Measurements from ENCODE around the gene POU2AF3. TPM values are rescaled to one million over a fixed set of nuclear protein-coding genes. Genes with fewer than 3 reads are reported as not detected.

POU2AF3 gene
- total RNA-seq, 1 experiment from 2014 or later, result not detected

DNA sequence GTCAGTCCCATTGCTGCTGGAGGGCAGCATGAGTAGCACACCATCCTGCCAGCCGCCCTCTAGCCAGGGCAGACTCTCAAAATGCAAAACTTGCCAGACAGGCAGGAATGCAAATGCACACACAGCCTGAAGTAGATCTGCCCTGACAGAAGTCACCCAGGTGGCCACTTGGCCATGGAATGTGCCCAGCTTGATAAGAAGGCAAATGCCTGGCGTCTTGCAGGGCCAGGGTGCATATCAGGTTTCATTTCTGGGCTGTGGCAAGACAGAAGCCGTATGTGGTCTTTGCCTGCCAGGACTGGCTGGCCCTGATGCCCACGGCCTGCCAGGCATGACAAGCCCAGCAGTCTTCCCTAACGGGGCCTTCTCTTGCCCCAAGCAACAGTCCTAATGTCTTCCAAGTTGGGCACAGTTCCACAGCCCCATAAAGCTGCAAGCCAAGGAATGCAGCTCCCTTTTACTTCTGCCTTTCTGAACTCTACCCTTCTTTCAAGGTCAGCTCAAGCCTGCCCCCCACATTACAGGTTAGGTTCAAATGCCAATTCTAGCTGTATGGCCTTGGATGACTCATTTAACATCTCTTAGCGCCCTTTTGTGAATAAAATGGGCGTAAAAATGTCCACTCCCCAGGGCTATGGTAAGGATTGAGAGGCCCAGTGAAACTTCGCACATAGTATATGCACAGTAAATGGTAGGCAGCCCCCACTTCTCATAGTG lies 29.7 kb downstream of the POU2AF3 start:
- no TSS peak for BruUV-seq (replicated peaks)
- CTCF ChIA-PET, result interaction anchor here (1.9 kb wide), 1 partner anchor 100 kb away, joined by 6 read pairs; no protein-coding TSS in a partner anchor
- no peak for DNase-seq (ENCODE audit: unreplicated experiment)
- intact Hi-C loops (cut with micrococcal nuclease), result no loop called here
- POLR2A ChIA-PET, result interaction anchor here (0.9 to 1.9 kb wide), 3 partner anchors 9 to 24 kb away, joined by 3 to 5 read pairs (median 3); no protein-coding TSS in a partner anchor
- TF ChIP-seq, protein P1, sequence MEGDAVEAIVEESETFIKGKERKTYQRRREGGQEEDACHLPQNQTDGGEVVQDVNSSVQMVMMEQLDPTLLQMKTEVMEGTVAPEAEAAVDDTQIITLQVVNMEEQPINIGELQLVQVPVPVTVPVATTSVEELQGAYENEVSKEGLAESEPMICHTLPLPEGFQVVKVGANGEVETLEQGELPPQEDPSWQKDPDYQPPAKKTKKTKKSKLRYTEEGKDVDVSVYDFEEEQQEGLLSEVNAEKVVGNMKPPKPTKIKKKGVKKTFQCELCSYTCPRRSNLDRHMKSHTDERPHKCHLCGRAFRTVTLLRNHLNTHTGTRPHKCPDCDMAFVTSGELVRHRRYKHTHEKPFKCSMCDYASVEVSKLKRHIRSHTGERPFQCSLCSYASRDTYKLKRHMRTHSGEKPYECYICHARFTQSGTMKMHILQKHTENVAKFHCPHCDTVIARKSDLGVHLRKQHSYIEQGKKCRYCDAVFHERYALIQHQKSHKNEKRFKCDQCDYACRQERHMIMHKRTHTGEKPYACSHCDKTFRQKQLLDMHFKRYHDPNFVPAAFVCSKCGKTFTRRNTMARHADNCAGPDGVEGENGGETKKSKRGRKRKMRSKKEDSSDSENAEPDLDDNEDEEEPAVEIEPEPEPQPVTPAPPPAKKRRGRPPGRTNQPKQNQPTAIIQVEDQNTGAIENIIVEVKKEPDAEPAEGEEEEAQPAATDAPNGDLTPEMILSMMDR (IDR thresholded peaks at IDR 0.05; ENCODE audit: unreplicated experiment), result no peak
- no peak overlapping the region for H3K4me3 Mint-ChIP-seq (ENCODE audit: unreplicated experiment)
- no peaks in the 10 kb centered on the region for H3K9me3 Mint-ChIP-seq (ENCODE audit: unreplicated experiment)
- H3K27ac Mint-ChIP-seq (ENCODE audit: low read depth, unreplicated experiment), result no peak overlapping the region
- H3K27me3 Mint-ChIP-seq (ENCODE audit: insufficient read depth, unreplicated experiment), result peaks cover 22% of the 10 kb centered on the region
- no peaks in the 10 kb centered on the region for H3K36me3 Mint-ChIP-seq (ENCODE audit: insufficient read depth, unreplicated experiment)
- H3K4me1 Mint-ChIP-seq (ENCODE audit: insufficient read depth, unreplicated experiment), result no peaks in the 10 kb centered on the region

DNA sequence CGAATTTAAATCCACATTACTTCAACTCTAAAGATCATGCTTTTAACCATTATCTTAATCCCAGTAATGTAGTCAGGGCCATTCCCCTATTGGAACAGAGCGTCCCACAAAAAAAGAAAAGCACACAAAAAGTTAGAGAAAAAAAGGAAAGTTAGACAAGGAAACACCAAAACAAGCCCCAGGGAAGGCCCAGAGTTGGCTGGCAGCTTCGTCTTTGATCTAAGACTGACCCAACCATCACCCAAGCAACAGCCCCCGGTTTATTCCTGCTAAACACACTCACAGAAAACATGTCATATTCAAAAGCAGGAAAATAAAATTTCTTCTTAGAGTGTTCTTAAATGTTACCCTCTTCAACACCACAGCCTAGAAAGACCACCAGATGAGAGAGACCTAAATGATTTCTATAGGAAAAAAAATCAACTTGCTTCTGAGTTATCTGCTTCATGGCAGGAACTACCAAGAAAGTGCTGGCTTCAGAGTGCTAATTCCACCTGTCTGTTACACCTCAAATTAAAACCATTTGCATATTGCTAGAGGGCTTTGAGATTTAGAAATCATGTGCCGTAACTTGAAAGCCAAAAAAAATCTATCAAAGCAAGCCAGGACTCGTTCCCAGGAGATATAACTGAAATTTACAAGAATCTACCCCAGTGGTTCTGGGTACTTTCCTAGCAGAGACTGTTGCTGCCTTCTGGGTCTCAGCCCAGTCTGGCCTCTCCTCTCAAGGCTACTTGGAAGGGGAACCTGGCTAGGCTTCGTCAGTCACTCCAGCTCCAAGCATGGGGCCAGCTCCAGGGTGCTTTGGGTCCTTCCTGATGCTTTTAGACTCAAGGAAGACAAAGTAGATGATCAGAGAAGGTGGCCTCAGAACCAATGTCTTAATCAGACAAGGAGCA lies 31.2 kb downstream of the POU2AF3 start:
- no TSS peak for BruUV-seq (replicated peaks)
- H3K9me3 Mint-ChIP-seq (ENCODE audit: unreplicated experiment), result no peaks in the 10 kb centered on the region
- POLR2A ChIA-PET, result interaction anchor here (1.3 to 1.4 kb wide), 2 partner anchors 12 to 26 kb away, joined by 3 to 8 read pairs; no protein-coding TSS in a partner anchor
- H3K27ac Mint-ChIP-seq (ENCODE audit: low read depth, unreplicated experiment), result no peak overlapping the region
- peak; percentile 45 for DNase-seq (ENCODE audit: unreplicated experiment)
- no peaks in the 10 kb centered on the region for H3K36me3 Mint-ChIP-seq (ENCODE audit: insufficient read depth, unreplicated experiment)
- peaks cover 19% of the 10 kb centered on the region for H3K27me3 Mint-ChIP-seq (ENCODE audit: insufficient read depth, unreplicated experiment)
- CTCF ChIA-PET, result interaction anchor here (0.6 to 1.9 kb wide), 2 partner anchors 45 to 98 kb away, joined by 6 read pairs; no protein-coding TSS in a partner anchor
- intact Hi-C loops (cut with micrococcal nuclease), result no loop called here
- TF ChIP-seq, protein P1 (IDR thresholded peaks at IDR 0.05; ENCODE audit: unreplicated experiment), result no peak
- H3K4me1 Mint-ChIP-seq (ENCODE audit: insufficient read depth, unreplicated experiment), result no peaks in the 10 kb centered on the region
- H3K4me3 Mint-ChIP-seq (ENCODE audit: unreplicated experiment), result no peak overlapping the region

DNA sequence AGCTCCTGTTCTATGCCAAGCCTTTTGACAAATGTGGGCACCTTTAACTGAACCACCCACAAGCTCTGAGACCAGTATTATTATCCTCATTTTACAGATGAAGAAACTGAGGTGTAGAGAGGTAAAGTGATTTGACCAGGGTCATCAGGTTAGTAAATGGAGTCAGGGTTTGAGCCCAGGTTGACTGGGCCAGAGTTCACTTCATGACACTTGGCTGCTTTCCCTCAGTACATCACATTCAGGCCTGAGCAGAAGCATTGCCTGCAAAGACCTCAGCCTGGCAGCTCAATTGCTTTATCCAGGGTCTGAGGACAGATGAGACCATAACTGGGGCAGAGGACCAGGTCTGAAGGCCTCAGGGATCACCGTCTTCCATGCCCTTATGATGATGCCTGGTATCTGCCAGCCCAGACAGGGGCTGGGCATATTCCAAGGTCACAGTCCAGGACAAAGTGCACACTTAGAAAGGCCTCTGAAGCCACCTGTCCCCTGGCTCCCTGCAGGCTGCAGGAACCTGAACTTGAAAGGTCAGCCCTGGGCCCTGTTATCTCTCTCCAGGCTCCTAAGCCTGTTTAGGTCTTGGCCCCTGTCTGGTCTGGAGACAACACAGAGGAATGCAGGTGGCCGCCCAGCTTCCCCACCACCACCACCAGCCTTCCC lies 32.0 kb downstream of the POU2AF3 start:
- BruUV-seq (replicated peaks), result no TSS peak
- POLR2A ChIA-PET, result interaction anchor here (1.3 kb wide), 1 partner anchor 27 kb away, joined by 8 read pairs; no protein-coding TSS in a partner anchor
- CTCF ChIA-PET, result interaction anchor here (0.6 kb wide), 1 partner anchor 46 kb away, joined by 6 read pairs; no protein-coding TSS in a partner anchor

More for the DNA sequence above, 32.0 kb downstream of the POU2AF3 start:
- no peaks in the 10 kb centered on the region for H3K9me3 Mint-ChIP-seq (ENCODE audit: unreplicated experiment)
- no peaks in the 10 kb centered on the region for H3K36me3 Mint-ChIP-seq (ENCODE audit: insufficient read depth, unreplicated experiment)
- TF ChIP-seq, protein P1 (IDR thresholded peaks at IDR 0.05; ENCODE audit: unreplicated experiment), result no peak
- peaks cover under 1% of the 10 kb centered on the region for H3K4me1 Mint-ChIP-seq (ENCODE audit: insufficient read depth, unreplicated experiment)
- H3K27ac Mint-ChIP-seq (ENCODE audit: low read depth, unreplicated experiment), result no peak overlapping the region
- no peak overlapping the region for H3K4me3 Mint-ChIP-seq (ENCODE audit: unreplicated experiment)
- intact Hi-C loops (cut with micrococcal nuclease), result no loop called here
- peaks cover 10% of the 10 kb centered on the region for H3K27me3 Mint-ChIP-seq (ENCODE audit: insufficient read depth, unreplicated experiment)
- DNase-seq (ENCODE audit: unreplicated experiment), result no peak
